ENCODE measurements around the gene U2AF2.

U2AF2 gene

GRCh38 chr19:55674841-55675660, 20.2 kb downstream of the U2AF2 start, which contains the start of gene EPN1:
TSS of gene EPN1 (plus strand) at chr19:55675226. CDS start at chr19:55678628, 3,402 bp downstream.
- DNase-seq (ENCODE audit: low read depth in 1 of 2, low spot score in 1 of 2): peak; percentile 91 to 95

DNA sequence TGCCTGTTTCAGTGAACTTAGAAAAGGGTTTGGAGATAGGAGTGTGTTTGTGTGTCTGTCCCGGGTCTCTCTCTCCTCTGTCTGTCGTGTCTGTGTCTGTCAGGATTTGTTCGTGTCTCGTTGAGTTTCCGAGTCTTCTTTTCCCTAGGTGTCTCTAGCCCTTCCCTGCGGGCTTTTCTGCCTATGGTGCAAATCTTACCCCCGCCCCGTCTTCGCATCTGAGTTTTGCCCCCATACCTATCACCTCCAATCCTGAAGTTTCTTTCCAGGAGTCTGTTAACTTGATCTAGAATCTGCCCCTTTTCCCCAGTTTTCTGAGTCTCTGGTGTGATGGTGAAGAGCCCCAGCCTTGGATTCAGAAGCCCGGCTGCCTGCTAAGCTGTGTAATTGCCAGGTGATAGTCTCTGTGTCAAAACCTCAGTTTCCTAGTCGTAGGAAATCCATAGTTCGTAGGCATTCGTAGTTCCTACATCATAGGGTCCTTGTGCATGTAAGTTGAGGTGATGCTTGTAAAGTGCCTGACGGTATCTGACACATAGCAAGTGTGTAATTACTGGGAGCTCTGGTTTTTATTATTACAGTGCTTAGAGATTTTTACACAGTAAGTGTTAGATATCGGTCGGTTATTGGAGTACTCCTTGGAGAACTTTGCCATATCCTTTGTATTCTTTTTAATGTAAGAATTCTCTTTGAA, 21.0 kb downstream of the U2AF2 start:
- DNase-seq (ENCODE audit: low read depth in 1 of 2, low spot score in 1 of 2): no peak

DNA sequence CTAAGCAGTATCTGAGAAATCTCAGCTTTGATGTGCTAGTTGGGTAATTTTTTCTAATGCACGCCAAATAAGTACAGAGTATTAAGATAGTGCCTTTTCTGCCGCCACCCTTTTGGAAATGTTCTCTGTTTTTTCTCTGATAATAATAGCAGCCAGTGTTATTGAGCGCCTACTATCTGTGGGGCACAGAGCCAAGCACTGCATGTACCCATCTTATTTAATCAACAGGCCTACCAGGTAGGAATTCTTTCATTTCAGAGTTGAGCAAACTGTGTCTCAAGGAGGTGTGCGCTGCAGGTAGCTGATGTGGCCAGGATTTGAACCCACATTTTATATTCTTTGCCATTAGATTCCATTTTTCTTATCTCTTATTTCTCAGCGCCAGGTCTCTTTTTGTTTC, 21.5 kb downstream of the U2AF2 start:
- no peak for DNase-seq (ENCODE audit: low read depth in 1 of 2, low spot score in 1 of 2)

DNA sequence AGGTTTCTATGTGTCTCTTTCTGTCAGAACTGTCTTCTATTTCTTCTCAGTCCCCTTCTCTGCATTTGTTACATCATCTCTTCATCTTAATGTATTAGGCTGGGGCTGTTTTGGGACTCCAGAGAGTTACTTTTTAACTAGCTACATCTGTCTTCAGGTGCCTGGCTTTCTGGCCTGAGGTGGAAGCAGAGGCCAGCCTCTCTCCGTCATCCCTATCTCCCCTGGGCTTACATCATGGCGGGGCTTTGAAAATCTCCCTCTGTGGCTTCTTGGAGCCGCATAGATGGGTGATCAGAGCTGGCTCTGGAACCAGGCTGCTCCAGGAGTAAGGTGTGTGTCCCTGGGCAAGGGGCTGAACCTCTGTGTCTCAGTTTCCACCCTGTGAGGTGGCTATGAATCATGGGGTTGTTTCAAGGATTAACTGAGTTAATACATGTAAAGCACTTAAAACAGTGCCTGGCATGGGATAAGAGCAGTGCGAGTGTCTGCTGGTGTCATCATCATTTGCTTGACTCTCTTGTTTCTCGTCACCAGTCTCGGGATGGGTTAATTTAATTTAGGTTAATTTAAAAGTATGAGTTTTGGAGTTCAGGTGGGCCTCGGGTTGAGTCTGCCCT, 22.2 kb downstream of the U2AF2 start:
- DNase-seq (ENCODE audit: low read depth in 1 of 2, low spot score in 1 of 2): no peak

DNA sequence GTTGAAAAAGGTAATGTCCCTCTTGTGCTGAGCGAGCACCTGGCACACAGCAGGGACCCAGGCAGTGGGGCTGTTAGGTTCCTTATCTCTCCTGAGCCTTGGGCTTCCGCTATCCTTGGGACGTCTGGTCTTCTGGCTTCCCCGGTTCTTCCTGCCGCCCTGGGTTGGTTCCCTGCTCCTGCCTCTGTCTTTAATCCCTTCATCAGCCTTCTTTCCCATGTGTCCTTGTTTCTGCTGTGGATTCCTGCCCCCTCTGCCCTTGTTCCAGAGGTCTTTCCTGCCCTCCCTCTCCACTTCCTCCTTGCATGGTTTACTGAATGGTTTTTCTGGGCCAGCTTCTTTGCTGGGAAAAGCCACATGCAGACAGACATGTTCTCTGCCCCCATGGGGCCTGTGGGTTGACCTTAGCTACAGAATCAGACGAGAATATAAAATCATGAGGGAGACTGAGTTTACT, 22.8 kb downstream of the U2AF2 start:
- DNase-seq (ENCODE audit: low read depth in 1 of 2, low spot score in 1 of 2): no peak

DNA sequence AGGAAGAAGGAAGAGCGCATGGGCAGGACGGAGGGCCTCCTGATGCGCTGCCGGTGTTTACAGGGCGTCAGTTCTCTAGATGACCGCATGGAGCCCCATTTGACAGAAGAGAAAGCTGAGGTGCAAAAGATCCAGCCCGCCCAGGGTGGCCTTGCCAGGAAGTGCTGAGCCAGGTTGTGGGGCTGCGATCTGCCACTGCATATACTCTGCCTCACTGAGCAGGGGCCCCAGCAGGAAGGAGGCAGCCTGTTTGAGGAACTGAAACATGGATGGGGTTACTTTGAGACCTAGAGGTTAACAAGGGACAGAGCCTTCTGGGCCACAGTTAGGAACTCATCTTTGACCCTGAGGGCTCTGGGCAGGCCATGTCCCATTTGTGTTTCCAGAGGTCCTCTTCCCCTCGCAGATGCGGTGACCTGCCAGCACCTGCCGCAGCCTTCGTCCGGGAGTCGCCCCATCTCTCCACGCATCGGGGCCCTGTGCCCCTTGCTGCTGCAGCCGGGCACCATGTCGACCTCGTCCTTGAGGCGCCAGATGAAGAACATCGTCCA, 23.4 kb downstream of the U2AF2 start:
- no peak for DNase-seq (ENCODE audit: low read depth in 1 of 2, low spot score in 1 of 2)

- DNase-seq (ENCODE audit: low read depth in 1 of 2, low spot score in 1 of 2): no peak
These were observed 24.8 kb downstream of the U2AF2 start for GRCh38 chr19:55679343-55680257.

DNA sequence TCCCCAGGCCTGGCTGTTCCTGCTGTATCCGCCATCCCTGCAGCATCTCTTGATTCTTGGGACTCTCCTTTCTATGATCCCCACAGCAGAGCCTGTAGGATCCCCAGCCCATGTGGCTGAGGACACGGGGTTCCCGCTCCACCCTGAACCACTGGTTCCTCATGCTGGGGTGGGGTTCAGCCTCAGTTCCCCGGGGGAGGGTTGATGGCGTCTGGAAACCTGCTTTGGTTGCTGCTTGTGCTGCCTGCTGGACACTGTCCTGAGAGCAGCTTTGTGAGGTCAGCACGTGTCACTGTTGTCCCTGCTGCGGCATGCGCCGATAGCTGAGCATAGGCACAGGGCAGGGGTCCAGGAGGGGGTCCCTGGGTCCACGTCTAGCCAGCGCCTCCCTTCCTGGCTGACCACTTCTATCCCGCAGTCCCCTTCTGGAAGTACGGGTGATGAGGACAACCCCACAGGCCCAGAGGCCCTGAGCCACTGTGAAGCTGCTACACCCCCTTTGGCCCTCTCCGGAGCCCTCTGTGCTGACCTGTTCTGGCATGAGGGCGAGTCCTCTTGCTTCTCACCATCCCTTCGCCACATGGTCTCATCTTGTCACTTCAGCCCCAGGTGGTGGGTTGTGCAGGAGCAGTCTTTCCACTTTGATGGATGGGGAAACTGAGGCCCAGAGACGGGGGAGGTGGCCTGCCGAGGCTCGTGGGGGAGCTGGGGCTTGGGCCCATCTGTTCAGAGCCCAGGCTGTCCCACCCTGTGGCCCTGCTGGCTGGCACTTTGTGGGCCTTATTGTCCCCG, 25.7 kb downstream of the U2AF2 start:
- DNase-seq (ENCODE audit: low read depth in 1 of 2, low spot score in 1 of 2): no peak

DNA sequence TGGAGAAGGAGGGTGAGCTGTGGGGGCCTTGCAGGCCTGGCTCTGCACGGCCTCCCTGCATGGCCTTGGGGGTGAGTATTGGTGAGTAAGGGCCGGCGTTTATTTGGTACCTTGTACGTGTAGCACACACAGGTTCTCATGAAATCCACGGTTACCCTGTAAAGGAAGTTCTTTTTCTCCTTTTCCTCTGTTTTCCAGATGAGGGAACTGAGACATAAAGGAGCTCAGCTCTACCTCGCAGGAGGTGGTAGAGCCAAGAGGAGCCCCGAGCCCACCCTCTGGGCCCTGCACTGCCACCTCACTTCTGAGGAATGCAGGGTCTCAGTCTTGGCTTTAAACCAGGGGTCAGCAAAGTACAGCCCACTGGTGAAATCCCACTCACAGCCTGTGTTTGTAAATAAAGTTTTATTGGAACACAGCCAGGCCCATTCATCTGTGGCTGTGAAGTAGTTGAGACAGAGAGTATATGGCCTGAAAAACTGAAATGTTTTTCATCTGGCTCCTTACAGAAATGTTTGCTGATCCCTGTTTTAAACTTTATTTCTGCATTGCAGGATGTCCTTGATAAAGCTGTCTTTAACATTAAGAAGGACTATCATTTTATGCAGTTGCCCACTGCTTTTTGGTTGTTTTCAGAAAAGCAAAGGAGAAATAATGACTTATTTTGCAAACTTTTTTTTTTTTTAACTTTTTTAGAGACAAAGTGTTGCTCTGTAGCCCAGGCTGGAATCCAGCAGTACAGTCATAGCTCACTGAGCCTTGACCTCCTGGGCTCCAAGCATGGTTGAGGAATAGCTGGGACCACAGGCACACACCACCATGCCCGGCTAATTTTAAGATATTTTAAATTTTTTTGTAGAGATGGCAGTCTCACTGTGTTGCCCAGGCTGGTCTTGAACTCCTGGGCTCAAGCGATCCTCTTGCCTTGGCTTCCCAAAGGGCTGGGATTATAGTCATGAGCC, 26.6 kb downstream of the U2AF2 start:
- DNase-seq (ENCODE audit: low read depth in 1 of 2, low spot score in 1 of 2): no peak

DNA sequence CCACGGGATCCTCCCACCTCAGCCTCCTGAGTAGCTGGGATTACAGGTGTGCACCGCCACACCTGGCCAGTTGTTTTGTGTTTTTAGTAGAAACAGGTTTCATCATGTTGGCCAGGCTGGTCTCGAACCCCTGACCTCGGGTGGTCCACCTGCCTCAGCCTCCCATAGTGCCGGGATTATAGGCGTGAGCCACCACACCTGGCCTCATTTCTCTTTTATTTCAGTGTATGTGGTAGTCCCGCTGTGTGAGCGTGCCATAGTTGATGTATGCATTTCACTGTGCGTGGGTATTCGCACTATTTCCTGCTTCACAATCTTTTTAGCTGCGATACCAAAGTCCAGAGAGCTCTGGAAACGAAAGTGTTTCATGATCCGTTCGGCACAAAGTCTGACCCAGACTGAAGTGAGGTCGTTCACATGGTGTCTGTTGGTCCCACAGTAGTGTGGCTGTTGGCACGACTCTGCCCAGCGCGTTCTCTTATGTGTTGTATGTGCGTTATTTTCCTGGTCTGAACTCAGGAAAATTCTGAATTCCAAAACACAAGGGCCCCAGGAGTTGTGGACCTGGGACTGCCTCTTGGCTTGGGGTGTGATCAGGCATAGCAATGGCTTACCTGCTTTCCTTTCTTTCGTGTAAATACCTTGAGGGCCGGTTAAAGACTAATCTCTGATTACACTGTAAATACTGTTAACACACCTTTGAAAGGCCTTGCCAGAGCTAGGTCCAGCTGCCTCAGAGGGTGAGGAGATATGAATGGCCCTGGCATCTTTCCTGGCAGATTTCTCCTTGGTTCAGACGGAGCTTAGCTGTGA, 28.8 kb downstream of the U2AF2 start:
- no peak for DNase-seq (ENCODE audit: low read depth in 1 of 2, low spot score in 1 of 2)

- DNase-seq (ENCODE audit: low read depth in 1 of 2, low spot score in 1 of 2): no peak
These were observed 30.3 kb downstream of the U2AF2 start for GRCh38 chr19:55684946-55685681.

GRCh38 chr19:55685776-55686175, 30.9 kb downstream of the U2AF2 start:
- DNase-seq (ENCODE audit: low read depth in 1 of 2, low spot score in 1 of 2): no peak

GRCh38 chr19:55686311-55687050, 31.6 kb downstream of the U2AF2 start:
- no peak for DNase-seq (ENCODE audit: low read depth in 1 of 2, low spot score in 1 of 2)

DNA sequence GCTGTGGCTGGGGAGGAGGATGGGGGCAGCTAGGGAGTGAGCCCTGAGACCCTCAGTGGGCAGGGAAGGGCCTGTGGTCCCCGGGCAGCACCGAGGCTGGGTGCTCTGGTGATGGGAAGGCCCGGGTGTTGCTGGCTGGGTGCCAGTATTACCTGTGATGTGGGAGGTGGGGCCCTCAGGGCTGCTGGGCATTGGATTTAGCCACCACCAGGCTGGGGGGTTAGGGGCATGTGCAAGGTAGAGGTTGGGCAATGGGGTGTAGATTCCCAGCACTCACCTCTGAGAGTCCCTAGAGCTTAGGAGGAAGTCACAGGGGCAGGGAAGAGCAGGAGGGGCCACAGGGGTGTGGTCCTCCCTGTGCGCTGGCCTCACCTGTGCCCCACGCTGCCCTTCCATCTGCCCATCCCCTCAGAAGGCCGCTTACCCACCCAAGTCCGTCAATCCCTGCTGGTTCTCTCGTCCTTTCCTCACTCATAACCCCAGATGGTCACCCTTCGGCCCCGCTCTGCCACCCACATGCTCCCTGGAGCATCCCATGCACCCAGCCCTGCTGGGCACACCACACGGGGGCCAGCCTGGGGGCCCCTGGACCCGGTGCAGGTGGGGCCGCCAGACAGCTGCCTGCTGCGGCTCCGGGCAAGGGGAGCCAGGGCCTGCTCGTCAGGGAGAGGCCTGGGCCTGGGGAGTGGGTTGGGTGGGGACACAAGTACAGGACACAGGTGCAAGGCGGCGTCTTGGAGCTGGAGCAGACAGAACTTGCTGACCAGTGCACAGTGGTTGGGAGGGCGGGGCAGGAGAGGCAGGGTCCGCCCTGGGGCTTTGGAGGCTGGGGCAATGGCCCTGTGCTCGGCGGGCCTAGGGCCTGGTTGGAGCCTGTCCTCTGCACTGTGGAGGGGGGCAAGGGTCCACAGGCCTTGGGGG, 32.7 kb downstream of the U2AF2 start:
- no peak for DNase-seq (ENCODE audit: low read depth in 1 of 2, low spot score in 1 of 2)

GRCh38 chr19:55688422-55689218, 33.8 kb downstream of the U2AF2 start:
- no peak for DNase-seq (ENCODE audit: low read depth in 1 of 2, low spot score in 1 of 2)
